Ovary (tissue), 9 donors: Measurements from ENCODE around the gene PCGF3. TPM values are rescaled to one million over a fixed set of nuclear protein-coding genes. Genes with fewer than 3 reads are reported as not detected.
"Not testable (repeated sequence)": the region's sequence is repeated elsewhere in the genome, so short reads cannot be mapped to it uniquely, and the experiment has no call there.

ENCODE experiments used
- DNase-seq, 5 donors: peaks; one replicate each; pipeline ENCODE4 v3.0.0-alpha.2; 2019 to 2020
- H3K27ac ChIP-seq, 2 donors: fragments of 200-600 bp; one replicate each; pipeline versions ENCODE4 v1.5.1 to v1.8.0; 2019 to 2022
- H3K27me3 ChIP-seq: fragments of 200-600 bp; one replicate; pipeline ENCODE4 v1.8.0; 2022
- H3K36me3 ChIP-seq: fragments of 200-600 bp; sonication (generic); one replicate; pipeline ENCODE4 v1.5.1; 2019
- H3K4me1 ChIP-seq: one replicate; pipeline ENCODE4 v1.8.1; 2013; ENCODE audit warnings: mild to moderate bottlenecking, moderate library complexity; ENCODE audit not compliant: insufficient read depth
- H3K4me3 ChIP-seq: fragments of 200-600 bp; sonication (generic); one replicate; pipeline ENCODE4 v1.5.1; 2017
- H3K9me3 ChIP-seq, 2 donors: fragments of 200-600 bp in 1 of 2; sonication (generic) in 1 of 2; one replicate each; pipeline versions ENCODE4 v1.5.1 to v1.8.1; 2013 to 2019; ENCODE audit warnings: mild to moderate bottlenecking in 1 of 2, moderate library complexity in 1 of 2
- EP300 ChIP-seq: sonication (generic); formaldehyde crosslinking; IDR thresholded peaks from one replicate; pipeline ENCODE4 v1.6.1; 2017; ENCODE audit warnings: antibody characterized with exemption
- POLR2A ChIP-seq: fragments of 450-650 bp; IDR thresholded peaks from one replicate; pipeline ENCODE4 v1.6.1; 2017; ENCODE audit warnings: antibody characterized with exemption, mild to moderate bottlenecking, moderate library complexity
- WGBS, 3 donors: extraction: QIAGEN DNeasy Blood & Tissue Kit in 1 of 3; methylation state at CpG; one replicate each; pipeline versions ENCODE4 v1.1.5 to v1.1.7; 2013 to 2017; 5-methylcytosine and 5-hydroxymethylcytosine counted together
- intact Hi-C, 4 donors: fragments of 100-400 bp; cut with DNase I; formaldehyde crosslinking; loops; one replicate each; pipeline versions ENCODE4 v1.11.0 to v1.15.1; 2022 to 2023
- polyA plus RNA-seq, 2 donors: library from polyadenylated mRNA; stranded (reverse); fragments of 200-250 nt in 1 of 2; fragments of 350-450 nt in 1 of 2; fragmentation: Illumina TruSeq in 1 of 2; extraction: RNeasy Lipid Tissue Mini Kit (QIAGEN cat#74804) in 1 of 2; gene quantifications; one replicate each; pipeline ENCODE4 v1.2.3, GENCODE V29; 2013 to 2014
- total RNA-seq, 7 donors: library from RNA; depleted of rRNA in 2 of 7; stranded (reverse); fragments of >200 nt in 2 of 7; fragmentation: NEBNext Ultra II Directional in 3 of 7; extraction: Animal tissue kit (Norgen Biotek cat#: 25700) in 3 of 7; gene quantifications; one replicate each; pipeline versions ENCODE4 v1.1.0 to v1.2.4, GENCODE V29; 2016 to 2023
- TF ChIP-seq, protein P1 (sequence below), 3 donors: fragments of 450-650 bp in 2 of 3; fragments of 200-600 bp in 1 of 3; IDR thresholded peaks; one replicate each; pipeline versions ENCODE4 v1.5.1 to v1.8.0; 2016 to 2022; ENCODE audit warnings: antibody characterized with exemption in 3 of 3, mild to moderate bottlenecking in 1 of 3
- donor health status: DM: no; HTN: no; CAD: no; lungs with moderate emphysema.
- donor health status: DM: no; HTN: no; CAD: no.
- donor health status: Bipolar disorder and iron deficiency.
- donor health status: DM: yes; HTN: yes; CAD: no.
- donor health status: DM: no; HTN: no; CAD: no.
- donor health status: DM: yes; HTN: yes; CAD: no.

Gene PCGF3
- total and polyA plus RNA-seq, 9 donors = 21.7 to 51.2 (median 45.3) TPM

- WGBS, 3 donors = 79 to 86% (median 82%) methylated on average over 15 of the region's 15 CpGs
- intact Hi-C loops = no loop called here
- H3K36me3 ChIP-seq = no peaks in the 10 kb centered on the region
Measured at GRCh38 chr4:751676-752075, 46.0 kb downstream of the PCGF3 start.

GRCh38 chr4:752196-752861 is 46.7 kb downstream of the PCGF3 start:
- H3K36me3 ChIP-seq = no peaks in the 10 kb centered on the region
- H3K27ac ChIP-seq = no peak overlapping the region
- no peaks in the 10 kb centered on the region for H3K9me3 ChIP-seq
- no peak for TF ChIP-seq POLR2A
- no peak for TF ChIP-seq EP300
- TF ChIP-seq, protein P1, sequence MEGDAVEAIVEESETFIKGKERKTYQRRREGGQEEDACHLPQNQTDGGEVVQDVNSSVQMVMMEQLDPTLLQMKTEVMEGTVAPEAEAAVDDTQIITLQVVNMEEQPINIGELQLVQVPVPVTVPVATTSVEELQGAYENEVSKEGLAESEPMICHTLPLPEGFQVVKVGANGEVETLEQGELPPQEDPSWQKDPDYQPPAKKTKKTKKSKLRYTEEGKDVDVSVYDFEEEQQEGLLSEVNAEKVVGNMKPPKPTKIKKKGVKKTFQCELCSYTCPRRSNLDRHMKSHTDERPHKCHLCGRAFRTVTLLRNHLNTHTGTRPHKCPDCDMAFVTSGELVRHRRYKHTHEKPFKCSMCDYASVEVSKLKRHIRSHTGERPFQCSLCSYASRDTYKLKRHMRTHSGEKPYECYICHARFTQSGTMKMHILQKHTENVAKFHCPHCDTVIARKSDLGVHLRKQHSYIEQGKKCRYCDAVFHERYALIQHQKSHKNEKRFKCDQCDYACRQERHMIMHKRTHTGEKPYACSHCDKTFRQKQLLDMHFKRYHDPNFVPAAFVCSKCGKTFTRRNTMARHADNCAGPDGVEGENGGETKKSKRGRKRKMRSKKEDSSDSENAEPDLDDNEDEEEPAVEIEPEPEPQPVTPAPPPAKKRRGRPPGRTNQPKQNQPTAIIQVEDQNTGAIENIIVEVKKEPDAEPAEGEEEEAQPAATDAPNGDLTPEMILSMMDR (IDR thresholded peaks at IDR 0.05) = no peak
- intact Hi-C loops = no loop called here
- 91 to 92% (median 91%) methylated on average over 25 of the region's 25 CpGs for WGBS, 3 donors
- no peak for DNase-seq
- H3K4me1 ChIP-seq = peaks cover 3% of the 10 kb centered on the region
- H3K27me3 ChIP-seq = no peaks in the 10 kb centered on the region
- H3K4me3 ChIP-seq = no peak overlapping the region

More at GRCh38 chr4:751676-752075, 46.0 kb downstream of the PCGF3 start:
- Histone ChIP-seq H3K27ac (no peak overlapping the region), H3K9me3 (no peaks in the 10 kb centered on the region), H3K4me1 (peaks cover 3% of the 10 kb centered on the region), H3K4me3 (no peak overlapping the region), H3K27me3 (no peaks in the 10 kb centered on the region)
- no peak for TF ChIP-seq POLR2A
- TF ChIP-seq, protein P1 (IDR thresholded peaks at IDR 0.05) = no peak
- TF ChIP-seq EP300 = no peak
- no peak for DNase-seq

- H3K27ac ChIP-seq, H3K4me3 ChIP-seq, intact Hi-C loops, H3K27me3 ChIP-seq, H3K9me3 ChIP-seq, H3K4me1 ChIP-seq, H3K36me3 ChIP-seq: not testable (repeated sequence)
- DNase-seq = peak in 1 of 5 donors; percentile 10
- WGBS, 3 donors = 96 to 97% (median 96%) methylated on average over 13 of the region's 13 CpGs
Measured at GRCh38 chr4:753186-753585, 47.6 kb downstream of the PCGF3 start.

GRCh38 chr4:754221-755120 is 48.8 kb downstream of the PCGF3 start:
- intact Hi-C loops = no loop called here
- Histone ChIP-seq H3K27me3 (no peaks in the 10 kb centered on the region), H3K4me3 (no peak overlapping the region), H3K4me1 (peaks cover 3% of the 10 kb centered on the region), H3K9me3 (no peaks in the 10 kb centered on the region), H3K27ac (no peak overlapping the region), H3K36me3 (no peaks in the 10 kb centered on the region)
- TF ChIP-seq EP300 (no peak), POLR2A (no peak)
- TF ChIP-seq, protein P1 (IDR thresholded peaks at IDR 0.05) = no peak
- 89 to 93% (median 93%) methylated on average over 32 of the region's 32 CpGs for WGBS, 3 donors
- no peak for DNase-seq

- intact Hi-C loops = no loop called here
Measured at GRCh38 chr4:757111-757510, 51.5 kb downstream of the PCGF3 start.

GRCh38 chr4:759810-760209 is 54.2 kb downstream of the PCGF3 start:
- H3K27ac ChIP-seq, DNase-seq, H3K4me1 ChIP-seq, H3K4me3 ChIP-seq, H3K36me3 ChIP-seq, H3K9me3 ChIP-seq, intact Hi-C loops, H3K27me3 ChIP-seq: not testable (repeated sequence)
- 74 to 87% (median 82%) methylated on average over 11 to 18 of the region's 24 CpGs for WGBS, 3 donors

More at GRCh38 chr4:757111-757510, 51.5 kb downstream of the PCGF3 start:
- Histone ChIP-seq H3K4me3 (no peak overlapping the region), H3K36me3 (no peaks in the 10 kb centered on the region), H3K9me3 (no peaks in the 10 kb centered on the region), H3K27me3 (no peaks in the 10 kb centered on the region), H3K4me1 (no peaks in the 10 kb centered on the region), H3K27ac (no peak overlapping the region)
- WGBS, 3 donors = 90 to 92% (median 91%) methylated on average over 20 of the region's 20 CpGs
- no peak for DNase-seq
- TF ChIP-seq, protein P1 (IDR thresholded peaks at IDR 0.05) = no peak
- TF ChIP-seq POLR2A (no peak), EP300 (no peak)
